GM20431 (cell line): ENCODE results near the gene GNG13.
"Not testable (repeated sequence)": the region's sequence is repeated elsewhere in the genome, so short reads cannot be mapped to it uniquely, and the experiment has no call there.

Source experiments
- in situ Hi-C: fragments of 300-500 bp; cut with MseI, MboI; formaldehyde crosslinking; loops from one replicate; pipeline ENCODE4 v1.15.0; 2020; ENCODE audit warnings: low sequenced_read_pairs; ENCODE audit not compliant: unreplicated experiment

The GNG13 gene

DNA sequence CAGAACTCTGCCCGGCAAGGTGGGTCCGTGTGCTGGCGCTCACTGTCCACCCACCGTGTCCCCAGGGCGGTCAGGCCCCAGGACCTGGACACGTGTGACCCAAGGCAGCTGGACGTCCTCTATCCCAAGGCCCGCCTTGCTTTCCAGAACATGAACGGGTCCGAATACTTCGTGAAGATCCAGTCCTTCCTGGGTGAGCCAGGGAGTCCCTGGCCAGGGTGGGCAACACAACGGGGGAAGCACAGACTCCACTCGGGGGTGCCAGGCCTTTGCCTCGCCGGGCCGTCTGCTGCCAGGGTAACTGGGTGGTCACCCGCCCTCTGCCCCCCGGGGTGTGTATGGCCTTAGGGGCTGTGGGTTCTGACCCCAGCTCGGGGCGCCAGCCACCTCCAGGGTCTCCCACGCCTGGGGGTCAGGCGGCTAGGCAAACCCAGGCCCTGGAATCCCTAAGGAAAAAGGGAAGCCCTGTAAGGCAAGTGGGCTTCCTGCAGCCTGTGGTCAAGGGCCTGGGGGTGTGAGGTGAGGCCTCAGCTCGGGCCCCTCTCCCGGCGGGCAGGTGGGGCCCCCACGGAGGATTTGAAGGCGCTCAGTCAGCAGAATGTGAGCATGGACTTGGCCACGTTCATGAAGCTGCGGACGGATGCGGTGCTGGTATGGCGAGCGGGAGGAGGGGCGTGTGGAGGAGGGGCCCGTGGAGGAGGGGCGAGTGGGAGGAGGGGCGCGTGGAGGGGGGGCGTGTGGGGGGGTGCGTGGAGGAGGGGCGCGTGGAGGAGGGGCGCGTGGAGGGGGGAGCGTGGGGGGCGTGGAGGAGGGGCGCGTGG lies 33.5 kb downstream of the GNG13 start:
- in situ Hi-C loops = no loop called here

DNA sequence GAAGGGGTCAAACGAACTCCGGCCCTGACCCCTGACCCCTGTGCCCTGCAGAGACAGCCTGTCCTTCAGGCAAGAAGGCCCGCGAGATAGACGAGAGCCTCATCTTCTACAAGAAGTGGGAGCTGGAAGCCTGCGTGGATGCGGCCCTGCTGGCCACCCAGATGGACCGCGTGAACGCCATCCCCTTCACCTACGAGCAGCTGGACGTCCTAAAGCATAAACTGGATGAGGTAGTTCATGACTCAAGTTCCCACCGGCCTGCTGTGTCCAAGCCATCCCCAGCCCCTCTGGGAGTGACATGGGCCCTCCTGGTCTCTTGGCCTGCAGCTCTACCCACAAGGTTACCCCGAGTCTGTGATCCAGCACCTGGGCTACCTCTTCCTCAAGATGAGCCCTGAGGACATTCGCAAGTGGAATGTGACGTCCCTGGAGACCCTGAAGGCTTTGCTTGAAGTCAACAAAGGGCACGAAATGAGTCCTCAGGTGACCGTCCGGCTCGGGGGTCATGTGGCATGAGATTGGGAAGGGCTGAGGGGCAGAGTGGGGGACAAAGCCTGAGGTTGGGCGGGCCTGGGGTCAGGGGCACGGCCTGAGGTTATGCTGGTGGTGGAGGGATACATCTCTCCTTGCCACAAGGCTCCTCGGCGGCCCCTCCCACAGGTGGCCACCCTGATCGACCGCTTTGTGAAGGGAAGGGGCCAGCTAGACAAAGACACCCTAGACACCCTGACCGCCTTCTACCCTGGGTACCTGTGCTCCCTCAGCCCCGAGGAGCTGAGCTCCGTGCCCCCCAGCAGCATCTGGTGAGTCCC lies 34.3 kb downstream of the GNG13 start:
- in situ Hi-C loops = no loop called here

DNA sequence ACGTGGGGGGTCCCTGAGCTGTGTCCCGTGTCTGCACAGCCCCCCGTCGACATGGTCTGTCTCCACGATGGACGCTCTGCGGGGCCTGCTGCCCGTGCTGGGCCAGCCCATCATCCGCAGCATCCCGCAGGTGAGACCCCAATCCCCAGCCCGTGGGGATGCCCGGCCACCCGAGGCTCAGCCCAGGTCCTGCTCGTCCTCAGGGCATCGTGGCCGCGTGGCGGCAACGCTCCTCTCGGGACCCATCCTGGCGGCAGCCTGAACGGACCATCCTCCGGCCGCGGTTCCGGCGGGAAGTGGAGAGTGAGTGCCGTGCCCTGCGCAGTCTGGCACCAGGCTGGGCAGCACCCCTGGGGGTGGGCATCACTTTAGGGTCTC lies 35.1 kb downstream of the GNG13 start:
- in situ Hi-C loops = no loop called here

GRCh38 chr16:764848-765487 lies 35.6 kb downstream of the GNG13 start:
- in situ Hi-C loops = no loop called here

- in situ Hi-C loops = no loop called here
Measured at GRCh38 chr16:764184-764750, 36.3 kb downstream of the GNG13 start.

GRCh38 chr16:763369-764183 lies 37.0 kb downstream of the GNG13 start:
- in situ Hi-C loops = no loop called here

- in situ Hi-C loops = no loop called here
Measured at GRCh38 chr16:762595-763268, 37.8 kb downstream of the GNG13 start.

- in situ Hi-C loops = no loop called here
Measured at GRCh38 chr16:761625-762513, 38.7 kb downstream of the GNG13 start.

- in situ Hi-C loops = no loop called here
Measured at GRCh38 chr16:760545-761343, 39.8 kb downstream of the GNG13 start, which contains the start of gene MSLN. Gene MSLN, plus strand, starts transcription at chr16:760734. Its CDS starts 1,947 bp downstream, at chr16:762681.

DNA sequence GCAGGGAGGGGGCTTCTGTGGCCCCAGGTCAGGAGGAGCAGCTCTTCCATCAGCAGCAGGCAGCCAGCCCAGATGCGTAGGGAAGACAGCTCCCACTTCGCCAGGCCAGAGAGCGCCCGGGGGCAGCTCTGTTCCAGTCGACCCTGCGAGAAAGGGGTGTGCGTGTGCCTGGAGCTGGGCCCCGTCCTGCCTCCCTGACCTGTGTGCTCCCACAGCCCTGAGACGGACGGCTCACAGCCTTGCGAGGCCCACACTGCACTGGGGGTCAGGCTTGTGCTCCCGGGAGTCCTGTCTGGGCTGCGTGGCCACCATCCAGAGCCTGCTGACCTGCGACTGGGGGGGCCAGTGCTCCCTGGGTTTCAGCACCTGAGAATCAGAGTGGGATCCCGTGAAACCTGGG lies 40.5 kb downstream of the GNG13 start:
- in situ Hi-C loops = no loop called here

DNA sequence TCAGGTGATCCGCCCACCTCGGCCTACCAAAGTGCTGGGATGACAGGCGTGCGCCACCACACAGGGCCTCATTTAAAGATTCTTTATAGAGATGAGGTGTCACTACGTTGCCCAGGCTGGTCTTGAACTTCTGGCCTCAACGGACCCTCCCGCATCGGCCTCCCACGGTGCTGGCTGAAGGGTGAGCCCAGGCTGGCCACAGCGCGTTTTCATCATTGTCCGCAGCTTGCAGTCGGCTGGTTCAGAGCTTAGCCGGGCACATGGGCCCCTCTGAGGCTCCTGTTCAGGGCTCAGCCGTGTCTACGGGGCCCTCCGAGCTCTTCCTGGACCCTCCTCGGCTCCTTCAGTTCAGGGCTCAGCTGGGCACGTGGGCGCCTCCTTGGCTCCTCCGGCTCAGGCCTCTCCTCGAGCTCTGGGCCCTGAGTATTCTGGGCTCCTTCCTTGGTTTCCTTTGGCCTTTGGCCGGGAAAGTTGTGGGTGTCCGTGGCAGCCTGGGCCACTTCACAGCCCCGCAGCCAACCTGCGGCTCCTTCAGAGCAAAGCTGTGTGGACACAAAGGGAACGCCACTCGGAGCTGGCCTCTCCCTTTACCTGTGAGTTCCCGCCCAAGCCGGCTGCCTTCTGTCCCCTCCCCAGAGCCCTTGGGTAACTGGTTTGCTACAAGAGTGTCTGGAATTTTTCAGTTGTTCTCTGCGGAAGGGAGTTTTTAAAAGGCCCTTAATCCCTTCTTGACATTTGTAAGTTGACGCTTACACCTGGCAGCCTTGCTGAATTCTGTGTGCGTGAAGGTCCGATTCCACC lies 41.2 kb downstream of the GNG13 start:
- in situ Hi-C loops = no loop called here

- in situ Hi-C loops = no loop called here
Measured at GRCh38 chr16:756428-756827, 44.1 kb downstream of the GNG13 start.

DNA sequence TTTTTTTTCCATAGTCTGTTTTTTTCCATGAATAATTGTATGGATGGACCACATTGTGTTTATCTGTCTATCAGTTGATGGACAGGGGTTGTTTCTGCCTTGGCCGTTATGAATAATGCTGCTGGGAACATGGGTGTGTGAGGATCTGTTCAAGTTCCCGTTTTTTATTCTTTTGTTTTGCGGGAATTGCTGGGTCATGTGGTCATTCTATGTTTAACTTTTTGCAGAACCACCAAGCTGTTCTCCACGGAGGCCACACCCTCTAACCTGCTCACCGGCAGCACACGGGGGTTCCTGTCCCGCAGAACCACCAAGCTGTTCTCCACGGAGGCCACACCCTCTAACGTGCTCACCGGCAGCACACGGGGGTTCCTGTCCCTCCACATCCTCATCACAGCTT lies 45.9 kb downstream of the GNG13 start:
- in situ Hi-C loops = no loop called here

- in situ Hi-C loops = not testable (repeated sequence)
Measured at GRCh38 chr16:754121-754607, 46.4 kb downstream of the GNG13 start.

GRCh38 chr16:752007-752312 lies 48.6 kb downstream of the GNG13 start:
- in situ Hi-C loops = no loop called here

DNA sequence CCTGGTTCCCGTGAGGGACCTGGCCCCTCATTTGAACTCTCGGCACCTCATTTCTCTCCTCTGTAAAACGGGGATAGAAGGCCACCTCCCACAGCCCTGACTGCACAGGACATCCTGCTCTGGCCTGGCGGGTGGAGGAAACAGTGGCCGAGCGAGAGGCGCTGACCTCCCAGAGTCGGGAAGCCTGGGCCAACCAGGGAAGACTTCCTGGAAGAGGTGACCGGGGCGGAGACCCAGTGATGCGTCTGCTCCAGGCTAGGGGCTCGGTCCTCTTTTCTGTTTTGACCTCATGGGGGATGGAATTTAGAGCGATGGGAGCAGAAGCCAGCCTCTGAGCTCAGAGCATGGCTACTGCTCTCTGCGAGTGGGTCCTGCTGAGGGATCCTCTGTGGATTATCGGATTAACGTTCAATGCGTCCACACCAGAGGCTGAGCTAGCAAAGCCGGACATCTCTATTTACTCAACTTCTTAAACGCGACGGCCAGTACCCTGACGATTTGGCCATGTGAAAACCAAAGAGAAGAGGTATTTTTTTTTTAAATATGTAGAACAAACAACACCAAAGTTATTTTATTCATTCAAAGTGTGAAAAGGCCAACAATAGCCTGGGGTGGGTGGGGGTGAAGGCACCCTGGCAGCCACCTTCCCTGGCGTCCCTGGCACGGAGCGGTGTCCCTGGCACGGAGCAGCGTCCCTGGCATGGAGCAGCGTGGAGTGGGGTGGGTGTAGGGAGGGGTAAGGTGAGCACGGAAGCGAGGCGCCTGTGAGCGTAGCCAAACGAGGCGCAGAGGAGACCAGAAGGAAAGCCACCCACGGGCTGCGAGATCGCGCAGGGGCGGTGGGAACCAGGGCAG lies 49.2 kb downstream of the GNG13 start:
- in situ Hi-C loops = no loop called here
